A204.1 (cell line): ENCODE data around the gene OR2A5.
"Not testable (repeated sequence)": the region's sequence is repeated elsewhere in the genome, so short reads cannot be mapped to it uniquely, and the experiment has no call there.

Experiments
- FAIRE-seq: peaks from 2 replicates; lab custom pipeline; 2012; peaks lifted over from hg19 to GRCh38; lab: Jason Lieb, UNC

Gene OR2A5

DNA sequence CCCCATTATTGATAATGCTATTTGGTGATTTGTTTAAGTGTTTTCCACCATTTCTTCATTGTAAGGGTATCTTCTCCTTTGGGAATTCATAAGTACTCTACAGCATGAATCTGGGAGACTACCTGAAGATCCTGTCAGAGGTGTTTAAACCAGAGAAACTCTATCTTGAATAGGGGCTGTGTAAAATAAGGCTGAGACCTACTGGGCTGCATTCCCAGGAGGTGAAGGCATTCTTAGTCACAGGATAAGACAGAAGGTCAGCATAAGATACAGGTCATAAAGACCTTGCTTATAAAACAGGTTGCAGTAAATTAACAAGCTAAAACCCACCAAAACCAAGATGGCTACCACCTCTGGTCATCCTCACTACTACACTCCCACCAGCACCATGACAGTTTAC, 13.4 kb upstream of the OR2A5 start:
- no peak for FAIRE-seq

DNA sequence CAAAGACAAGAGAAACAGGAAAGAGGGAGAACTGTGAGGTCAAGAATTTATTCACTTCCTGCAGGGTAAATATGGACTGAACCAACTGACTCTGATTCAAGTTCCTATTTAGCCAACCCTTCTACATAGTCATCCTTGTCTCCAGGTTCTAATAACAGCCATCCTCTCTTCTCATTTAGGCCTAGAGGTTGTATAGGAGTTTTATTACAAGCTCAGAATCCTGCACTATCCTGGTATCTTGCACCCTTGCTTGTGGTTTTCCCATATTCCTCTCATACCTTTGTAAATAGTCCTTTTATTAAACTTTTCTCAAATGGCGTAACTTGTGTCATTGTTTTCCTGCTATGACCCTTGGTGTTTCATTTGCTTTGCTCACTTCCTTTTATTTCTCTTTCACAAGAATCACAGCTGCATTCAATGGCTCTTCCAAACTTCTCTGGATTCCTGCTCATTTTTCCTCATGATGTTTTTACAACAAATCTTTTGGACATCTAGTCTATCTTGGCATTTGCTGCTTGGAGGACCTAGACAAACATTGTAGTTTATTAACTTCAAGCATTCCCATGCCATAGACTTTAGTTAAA, 12.4 kb upstream of the OR2A5 start:
- no peak for FAIRE-seq

DNA sequence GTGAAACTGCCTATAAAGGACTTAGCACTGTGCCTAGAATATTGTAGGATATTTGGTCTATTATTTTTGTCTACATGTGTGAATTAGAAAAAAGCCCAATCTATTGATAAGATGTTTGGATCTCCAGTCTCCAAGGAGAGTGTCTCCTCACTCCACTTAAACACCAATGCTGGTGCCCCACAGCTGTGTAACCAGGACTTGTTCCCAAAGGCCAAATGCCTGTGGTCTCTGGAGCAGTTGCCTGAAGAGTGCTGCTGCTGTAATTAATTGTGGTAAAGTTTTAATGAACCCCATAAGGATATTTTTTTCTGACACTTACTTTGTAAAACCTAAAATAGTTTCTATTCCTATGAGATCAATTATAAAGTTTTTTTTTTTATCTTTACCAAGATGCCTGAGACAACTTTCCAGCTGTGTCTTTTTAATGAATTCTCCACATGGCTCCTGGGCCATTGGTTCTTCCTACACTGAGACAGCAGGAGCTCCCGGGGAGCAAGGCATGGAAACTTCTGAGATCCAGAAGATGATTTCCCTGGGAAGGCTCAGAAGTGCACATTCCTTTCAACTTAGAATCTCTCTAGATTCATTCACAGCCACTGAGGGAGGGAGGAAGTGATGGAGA, 11.2 kb upstream of the OR2A5 start:
- FAIRE-seq, result no peak

DNA sequence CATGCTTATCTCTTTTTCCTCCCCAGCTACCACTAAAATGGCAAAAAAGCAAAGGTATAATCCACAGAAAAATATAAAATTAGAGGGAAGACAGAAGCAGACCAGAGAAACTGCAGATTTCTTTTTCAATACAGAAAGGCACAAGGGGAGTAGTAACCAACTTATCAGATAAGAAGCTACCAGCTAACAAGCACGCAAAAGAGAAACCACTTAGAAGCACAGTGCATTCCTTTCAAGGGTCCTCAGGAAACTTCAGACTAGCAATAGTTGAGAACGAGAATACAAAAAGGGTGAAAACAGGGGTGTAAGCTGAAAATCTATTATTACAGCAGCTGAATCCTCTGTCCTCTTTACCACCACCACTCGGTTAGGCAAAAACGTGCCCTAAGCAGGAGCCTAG, 9.9 kb upstream of the OR2A5 start:
- no peak for FAIRE-seq

DNA sequence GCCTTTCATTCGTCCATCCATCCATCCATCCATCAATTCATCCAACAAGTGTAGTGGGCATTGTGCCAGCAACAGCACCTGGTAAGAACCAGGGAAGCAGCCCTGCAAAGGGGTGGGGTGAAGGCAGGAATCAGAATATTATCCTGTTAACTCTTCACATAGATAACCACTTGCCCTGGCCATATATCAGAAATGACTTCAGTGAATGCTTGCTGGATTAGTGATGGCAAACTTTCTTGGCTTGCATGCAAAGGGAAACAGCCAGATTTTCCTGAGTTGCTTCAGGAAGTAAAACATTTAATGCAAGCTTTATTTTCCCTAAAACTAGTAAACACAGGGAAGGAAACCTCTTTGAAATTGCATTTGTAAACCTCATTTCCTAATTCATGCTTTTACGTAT, 743 bp downstream of the OR2A5 start:
- FAIRE-seq, result no peak

DNA sequence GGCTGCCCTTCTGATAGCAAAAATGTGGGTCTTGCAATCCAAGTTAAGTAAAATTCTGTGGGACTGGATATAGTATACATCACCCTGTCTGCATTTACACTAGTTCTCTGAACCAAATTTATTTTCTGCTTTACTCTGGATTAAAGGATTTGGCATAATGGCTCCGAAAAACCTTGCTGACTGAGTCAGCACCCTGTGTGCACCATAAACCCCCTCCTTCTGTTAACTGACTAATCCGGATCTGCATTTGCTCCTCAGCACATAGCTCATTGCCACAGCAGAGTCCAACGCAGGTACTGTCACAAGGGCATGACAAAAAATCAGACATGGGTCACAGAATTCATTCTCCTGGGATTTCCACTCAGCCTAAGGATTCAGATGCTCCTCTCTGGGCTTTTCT, 1.3 kb downstream of the OR2A5 start:
- no peak for FAIRE-seq

DNA sequence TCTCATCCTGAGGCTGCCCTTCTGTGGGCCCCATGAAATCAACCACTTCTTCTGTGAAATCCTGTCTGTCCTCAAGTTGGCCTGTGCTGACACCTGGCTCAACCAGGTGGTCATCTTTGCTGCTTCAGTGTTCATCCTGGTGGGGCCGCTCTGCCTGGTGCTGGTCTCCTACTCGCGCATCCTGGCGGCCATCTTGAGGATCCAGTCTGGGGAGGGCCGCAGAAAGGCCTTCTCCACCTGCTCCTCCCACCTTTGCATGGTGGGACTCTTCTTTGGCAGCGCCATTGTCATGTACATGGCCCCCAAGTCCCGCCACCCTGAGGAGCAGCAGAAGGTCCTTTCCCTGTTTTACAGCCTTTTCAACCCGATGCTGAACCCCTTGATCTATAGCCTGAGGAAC, 2.1 kb downstream of the OR2A5 start:
- not testable (repeated sequence) for FAIRE-seq

DNA sequence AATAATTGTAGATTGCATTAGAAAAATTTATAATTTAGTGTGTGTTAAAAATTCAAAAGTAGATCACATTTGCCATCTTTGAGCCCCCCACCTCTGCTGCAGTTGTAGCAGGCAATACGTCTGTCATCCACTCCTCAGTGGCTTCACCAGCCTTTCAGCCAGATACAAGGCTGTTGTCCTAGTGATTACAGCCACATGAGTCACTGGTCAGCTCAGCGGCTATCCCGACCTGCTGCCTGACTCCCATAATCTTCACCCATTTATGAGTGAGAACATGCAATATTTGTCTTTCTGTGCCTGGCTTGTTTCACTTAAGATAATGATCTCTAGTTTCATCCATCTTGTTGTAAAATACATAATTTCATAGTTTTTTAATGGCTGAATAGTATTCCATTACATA, 9.2 kb downstream of the OR2A5 start:
- no peak for FAIRE-seq

DNA sequence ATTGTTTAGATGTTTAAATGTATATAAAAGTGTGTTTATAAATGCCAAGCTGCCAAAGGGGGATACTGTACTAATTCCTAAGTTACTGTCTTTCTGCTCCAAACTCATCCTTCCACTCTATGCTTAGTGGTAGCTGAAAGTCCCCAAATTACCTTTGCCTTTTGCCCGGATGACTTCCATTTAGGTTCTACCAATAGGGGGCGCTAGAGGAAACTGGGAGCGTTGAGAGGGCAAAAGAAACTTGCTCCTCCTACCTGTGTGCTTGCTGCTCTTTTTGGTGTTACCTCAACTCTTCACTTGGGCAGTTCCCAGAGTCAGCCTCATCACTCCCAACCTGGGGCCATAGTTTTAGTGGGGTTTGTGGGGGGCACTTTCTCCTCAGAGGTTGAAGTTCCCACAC, 15.0 kb downstream of the OR2A5 start:
- no peak for FAIRE-seq

DNA sequence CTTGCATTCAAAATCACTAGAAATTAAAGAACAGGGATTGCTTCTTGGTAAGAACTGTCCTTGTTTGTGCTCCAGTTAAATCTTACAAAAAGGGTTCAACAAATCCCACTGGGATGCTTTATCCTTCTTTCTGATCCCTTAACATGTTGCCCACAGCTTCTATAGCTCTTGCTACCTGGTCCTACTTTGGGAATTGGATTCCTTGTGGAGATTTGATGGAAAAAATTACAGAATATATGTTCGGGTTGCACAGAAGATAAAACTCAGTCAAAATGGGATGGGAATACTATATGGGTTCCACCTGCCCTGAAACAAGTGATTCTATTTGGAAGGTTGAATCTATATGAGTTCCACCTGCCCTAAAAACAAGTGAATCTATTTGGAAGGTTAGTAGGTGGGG, 20.8 kb downstream of the OR2A5 start, which contains the start of gene OR2A25:
Gene OR2A25, plus strand, starts transcription at position 301 of the 400 bp plus-strand sequence. CDS start 4,409 bp downstream, outside the sequence.
- FAIRE-seq, result no peak

DNA sequence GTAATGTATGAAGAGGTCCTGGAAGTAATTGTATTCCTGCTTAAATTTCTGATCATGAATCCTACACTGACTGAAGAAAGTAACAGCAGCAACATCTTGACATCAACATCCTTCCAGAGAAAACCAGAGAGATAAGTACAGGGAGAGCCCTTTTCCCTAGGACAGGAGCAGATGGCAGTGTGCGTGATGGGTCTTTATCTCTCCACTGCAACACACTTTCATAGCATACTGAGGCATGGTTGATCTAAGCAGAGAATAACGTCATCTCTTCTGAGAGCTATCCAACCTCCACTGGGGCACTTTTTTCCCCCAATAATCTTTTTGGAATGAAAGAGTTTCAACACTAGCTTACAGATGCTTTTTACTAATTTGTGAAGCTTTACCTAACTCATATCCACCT, 21.2 kb downstream of the OR2A5 start:
- FAIRE-seq, result no peak

DNA sequence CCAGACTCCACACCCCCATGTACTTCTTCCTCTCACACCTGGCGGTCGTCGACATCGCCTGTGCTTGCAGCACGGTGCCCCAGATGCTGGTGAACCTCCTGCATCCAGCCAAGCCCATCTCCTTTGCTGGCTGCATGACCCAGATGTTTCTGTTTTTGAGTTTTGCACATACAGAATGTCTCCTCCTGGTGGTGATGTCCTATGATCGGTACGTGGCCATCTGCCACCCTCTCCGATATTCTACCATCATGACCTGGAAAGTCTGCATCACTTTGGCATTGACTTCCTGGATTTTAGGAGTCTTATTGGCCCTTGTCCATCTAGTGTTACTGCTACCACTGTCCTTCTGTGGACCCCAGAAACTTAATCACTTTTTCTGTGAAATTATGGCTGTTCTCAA, 25.6 kb downstream of the OR2A5 start:
- no peak for FAIRE-seq

DNA sequence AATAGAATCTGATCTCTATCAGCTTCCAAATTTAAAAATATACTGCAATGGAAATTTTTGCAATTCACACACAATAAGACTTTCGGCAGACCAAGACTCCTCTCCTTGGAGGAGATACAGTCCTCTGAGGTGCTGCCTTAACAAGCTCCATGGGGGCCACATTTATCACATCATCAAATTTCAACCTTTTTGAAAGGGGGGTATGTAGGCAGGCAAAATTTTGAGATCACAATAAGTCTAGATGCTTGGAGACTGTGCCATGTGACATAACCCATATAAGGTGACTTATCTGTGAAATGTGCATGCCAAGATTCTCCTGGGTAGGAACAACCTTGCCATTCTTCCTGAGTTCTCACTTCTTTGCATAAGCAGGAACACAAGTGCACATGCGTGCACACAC, 37.2 kb downstream of the OR2A5 start, which contains the start of gene OR2A12:
Gene OR2A12, plus strand, starts transcription at position 301 of the 400 bp plus-strand sequence. CDS start 8,830 bp downstream, outside the sequence.
- no peak for FAIRE-seq

DNA sequence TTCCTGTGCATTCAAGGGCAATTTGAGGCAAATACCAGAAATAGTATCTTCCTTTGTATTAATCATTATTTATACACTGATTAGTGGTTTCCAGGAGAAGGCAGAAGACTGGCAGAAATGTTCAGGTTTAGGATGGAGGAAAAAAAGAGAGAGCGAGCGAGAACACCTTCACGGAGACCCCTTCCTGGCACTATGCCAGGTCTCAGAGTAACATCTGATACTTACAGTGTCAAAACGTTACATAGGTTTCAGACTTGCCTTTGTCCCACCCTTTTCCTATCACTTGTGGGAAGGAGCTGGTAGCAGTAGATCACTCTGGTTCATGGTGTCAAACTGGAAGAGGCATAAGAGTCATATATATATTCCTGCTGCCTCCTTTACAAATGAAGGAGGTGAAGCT, 38.0 kb downstream of the OR2A5 start:
- FAIRE-seq, result no peak

DNA sequence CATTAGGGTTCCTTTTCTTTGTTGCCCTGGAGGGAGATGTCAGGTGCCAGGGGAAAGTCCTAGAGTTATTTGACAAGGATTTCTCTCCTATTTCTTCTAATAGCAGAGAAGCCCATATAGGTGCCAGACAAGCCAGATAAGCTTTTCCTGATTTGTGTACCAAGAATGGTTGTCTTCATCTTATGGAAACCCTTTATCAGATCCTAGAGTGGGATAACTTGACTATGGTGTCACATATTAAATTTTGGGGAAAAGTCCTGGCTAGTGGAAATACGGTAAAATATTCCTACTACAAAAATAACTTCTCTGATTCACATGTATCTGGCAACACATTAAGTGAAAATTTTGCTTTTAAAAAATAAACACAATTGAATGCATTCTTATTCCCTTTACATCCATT, 38.5 kb downstream of the OR2A5 start:
- FAIRE-seq, result no peak

DNA sequence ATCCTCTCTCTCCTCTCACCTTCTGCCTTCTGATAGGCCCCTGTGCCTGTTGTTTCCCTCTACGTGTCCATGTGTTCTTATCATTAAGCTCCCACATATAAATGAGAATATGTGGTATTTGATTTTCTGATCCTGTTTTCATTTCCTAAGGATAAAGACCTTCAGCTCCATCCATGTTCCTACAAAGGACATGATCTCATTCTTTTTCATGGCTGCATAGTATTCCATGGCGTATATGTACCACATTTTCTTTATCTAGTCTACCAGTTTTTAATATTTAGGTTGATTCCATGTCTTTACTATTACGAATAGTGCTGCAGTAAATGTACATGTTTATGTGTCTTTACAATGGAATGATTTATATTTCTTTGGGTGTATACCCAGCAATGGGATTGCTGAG, 41.9 kb downstream of the OR2A5 start:
- FAIRE-seq, result no peak

DNA sequence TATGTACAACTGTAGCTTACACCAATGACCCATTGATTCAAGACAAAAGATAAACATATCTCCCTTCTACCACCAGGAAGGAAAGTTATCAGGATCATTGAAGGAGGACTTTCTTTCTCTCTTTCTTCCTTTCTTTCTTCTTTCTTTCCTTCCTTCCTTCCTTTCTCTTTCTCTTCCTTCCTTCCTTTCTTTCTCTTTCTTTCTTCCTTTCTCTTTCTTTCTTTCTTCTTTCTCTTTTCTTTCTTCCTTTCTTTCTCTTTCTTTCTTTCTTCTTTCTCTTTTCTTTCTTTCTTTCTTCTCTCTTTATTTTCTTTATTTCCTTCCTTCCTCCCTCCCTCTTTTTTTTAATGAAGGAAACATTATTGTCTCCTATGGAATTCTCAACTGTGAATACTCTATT, 50.0 kb downstream of the OR2A5 start:
- no peak for FAIRE-seq

DNA sequence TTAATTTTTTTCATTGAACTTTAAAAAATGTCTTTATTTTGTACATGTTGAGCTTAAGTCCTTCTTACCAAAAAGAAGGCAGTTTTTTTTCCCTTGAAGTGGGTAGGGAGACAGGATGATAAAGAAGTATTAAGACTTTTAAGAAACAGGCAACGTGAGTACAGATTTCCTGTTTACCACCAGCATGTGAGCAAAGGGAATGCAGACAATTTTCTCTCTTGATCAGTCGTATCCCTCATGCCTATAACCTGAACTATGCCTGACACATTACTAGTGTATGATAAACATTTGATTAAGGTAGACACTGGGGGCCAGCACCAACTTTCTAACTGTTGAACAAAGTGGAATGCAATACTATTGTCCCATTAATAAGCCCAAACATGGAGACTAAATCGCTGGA, 51.9 kb downstream of the OR2A5 start:
- FAIRE-seq, result no peak

DNA sequence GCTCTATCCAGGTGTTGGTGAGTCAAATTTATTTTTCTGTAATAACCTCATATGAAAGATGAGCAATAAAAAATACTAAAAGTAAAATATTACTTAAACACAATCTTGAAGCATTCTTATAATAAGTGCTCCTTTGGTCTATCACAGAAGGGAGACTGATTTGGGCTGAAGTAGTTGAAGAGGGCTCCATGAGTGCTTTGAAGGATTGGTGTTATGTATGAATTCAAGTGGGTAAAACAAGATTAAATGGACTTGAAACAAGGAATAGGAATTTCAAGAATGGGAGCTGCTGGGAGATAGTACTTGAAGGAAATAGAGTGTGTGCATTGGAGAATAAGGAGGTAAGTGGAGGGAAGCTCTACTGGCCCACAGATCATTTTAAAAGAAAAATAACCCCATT, 53.3 kb downstream of the OR2A5 start:
- FAIRE-seq, result no peak

DNA sequence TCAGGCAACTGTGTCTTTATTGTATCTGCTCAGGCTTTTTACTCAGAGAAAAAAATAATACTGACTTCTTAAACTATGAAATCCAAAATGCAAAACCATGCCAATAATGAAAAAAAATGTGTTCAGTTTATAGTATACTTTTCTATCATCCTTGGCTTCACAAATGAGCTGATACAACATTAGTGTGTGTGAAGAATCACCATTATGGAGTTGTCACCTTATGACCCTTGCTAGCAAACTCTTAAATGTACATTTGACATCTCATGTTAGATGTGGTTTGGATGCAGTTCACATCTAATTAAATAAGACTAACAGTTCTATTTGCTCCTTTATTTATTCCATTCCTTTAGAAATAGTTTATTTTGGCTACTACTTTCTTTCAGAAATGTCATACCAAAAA, 56.5 kb downstream of the OR2A5 start:
- FAIRE-seq, result no peak
